HepG2 (cell line): Measurements from ENCODE around the gene BORCS5. TPM values are rescaled to one million over a fixed set of nuclear protein-coding genes. Genes with fewer than 3 reads are reported as not detected.
A peak's percentile ranks its signal among the peaks of the same experiment; 100 is the strongest.

ENCODE experiments used
- AKAP8 ChIP-seq: sonication (generic); formaldehyde crosslinking; IDR thresholded peaks from 2 replicates; pipeline ENCODE4 v1.5.1; 2020; ENCODE audit warnings: mild to moderate bottlenecking, missing genetic modification reagents
- KLF6 ChIP-seq: IDR thresholded peaks from 2 replicates; pipeline ENCODE4 v1.8.0; 2016; ENCODE audit warnings: missing biosample characterization, missing genetic modification reagents
- RAD21 ChIP-seq: fragments of 450-650 bp; formaldehyde crosslinking; IDR thresholded peaks from 2 replicates; pipeline ENCODE4 v1.5.0; 2020; ENCODE audit warnings: mild to moderate bottlenecking
- SP2 ChIP-seq: sonication (generic); formaldehyde crosslinking; IDR thresholded peaks from 2 replicates; pipeline ENCODE4 v1.5.1; 2020; ENCODE audit warnings: mild to moderate bottlenecking, missing genetic modification reagents
- ZC3H4 ChIP-seq: sonication (generic); formaldehyde crosslinking; IDR thresholded peaks from 2 replicates; pipeline ENCODE4 v1.4.0; 2020; ENCODE audit warnings: missing genetic modification reagents, borderline replicate concordance
- ZFP36 ChIP-seq: fragments of 150-350 bp; IDR thresholded peaks from 2 replicates; pipeline ENCODE4 v1.6.1; 2018; ENCODE audit warnings: borderline replicate concordance, low read length, low read depth; ENCODE audit not compliant: partially characterized antibody
- ZNF543 ChIP-seq: sonication (generic); formaldehyde crosslinking; IDR thresholded peaks from 2 replicates; pipeline ENCODE4 v1.4.0; 2020; ENCODE audit warnings: mild to moderate bottlenecking, missing genetic modification reagents
- ZNF709 ChIP-seq: sonication (generic); formaldehyde crosslinking; IDR thresholded peaks from 2 replicates; pipeline ENCODE4 v1.5.0; 2020; ENCODE audit warnings: mild to moderate bottlenecking, missing genetic modification reagents
- ZNF761 ChIP-seq: sonication (generic); formaldehyde crosslinking; conservative IDR thresholded peaks from 2 replicates; pipeline ENCODE4 v1.4.0; 2020; ENCODE audit warnings: mild to moderate bottlenecking, missing genetic modification reagents
- ZNF781 ChIP-seq: sonication (generic); formaldehyde crosslinking; IDR thresholded peaks from 2 replicates; pipeline ENCODE4 v1.5.1; 2020; ENCODE audit warnings: borderline replicate concordance, mild to moderate bottlenecking, missing genetic modification reagents; ENCODE audit errors: not compliant biosample characterization
- polyA plus RNA-seq, 8 experiments: library from polyadenylated mRNA; depleted of rRNA in 3 of 8; stranded (reverse) in 7 of 8; unstranded in 1 of 8; fragments of >200 nt; fragmentation: Illumina TruSeq in 4 of 8; extraction: Trizol in 4 of 8; gene quantifications; 2 replicates each; pipeline versions ENCODE4 v1.2.1 to v1.2.3, GENCODE V29; 2011 to 2016; ENCODE audit warnings: low read depth in 4 of 8, missing spikeins in 1 of 8, mixed read lengths in 1 of 8; ENCODE audit not compliant: insufficient read depth in 1 of 8
- total RNA-seq, 5 experiments: library from RNA; depleted of rRNA; stranded (reverse); fragments of >200 nt; fragmentation: Illumina TruSeq; extraction: Trizol; gene quantifications; 2 replicates each; pipeline ENCODE4 v1.2.3, GENCODE V29; 2016; ENCODE audit warnings: low read depth in 1 of 5
- TF ChIP-seq, protein P1 (sequence below): sonication (generic); formaldehyde crosslinking; IDR thresholded peaks from 2 replicates; pipeline ENCODE4 v1.5.0; 2020; ENCODE audit warnings: mild to moderate bottlenecking, missing genetic modification reagents
- TF ChIP-seq, protein P2 (sequence below): sonication (generic); formaldehyde crosslinking; IDR thresholded peaks from 2 replicates; pipeline ENCODE4 v1.9.0; 2021; ENCODE audit warnings: missing genetic modification reagents, mild to moderate bottlenecking, borderline replicate concordance
- TF ChIP-seq, protein P3 (sequence below): sonication (generic); formaldehyde crosslinking; IDR thresholded peaks from 2 replicates; pipeline ENCODE4 v1.5.1; 2020; ENCODE audit warnings: missing genetic modification reagents, mild to moderate bottlenecking, borderline replicate concordance
- TF ChIP-seq, protein P4 (sequence below): sonication (generic); formaldehyde crosslinking; IDR thresholded peaks from 2 replicates; pipeline ENCODE4 v1.4.0; 2020; ENCODE audit warnings: missing genetic modification reagents
- TF ChIP-seq, protein P5 (sequence below): sonication (generic); formaldehyde crosslinking; IDR thresholded peaks from 2 replicates; pipeline ENCODE4 v1.8.1; 2023; ENCODE audit warnings: mild to moderate bottlenecking, missing genetic modification reagents

BORCS5 gene
- total and polyA plus RNA-seq, 2 of the 13 experiments (the other 11 are each of a cell fraction or from before 2014, with no cell fraction given), result 3.9 to 4.7 TPM

DNA sequence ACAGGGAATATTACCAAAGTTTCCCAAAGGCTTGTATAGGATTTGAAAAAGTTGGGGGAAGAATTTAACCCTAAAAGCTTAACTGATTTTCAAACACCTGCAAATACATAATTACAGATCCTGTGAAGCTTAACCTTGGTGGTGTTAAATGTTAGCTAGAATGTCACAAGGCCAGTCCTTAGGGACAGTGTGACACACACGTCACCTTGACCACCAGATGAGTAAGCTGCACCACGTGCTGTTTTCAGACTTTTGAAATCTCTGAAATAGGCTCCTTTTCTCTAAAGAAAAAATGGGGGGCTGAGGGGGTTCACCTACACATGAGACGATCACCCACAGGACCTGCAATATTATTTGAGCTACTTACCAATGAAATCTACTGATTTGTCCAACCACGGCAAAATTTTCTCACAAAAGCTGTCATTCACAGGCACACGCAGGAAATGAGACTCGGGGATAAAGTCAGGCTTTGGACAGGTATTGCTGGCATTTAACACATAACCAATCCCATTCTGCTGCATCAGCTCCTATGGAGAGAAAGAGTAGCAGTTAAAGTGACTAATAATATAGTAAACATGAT lies 129.9 kb downstream of the BORCS5 start (continued):
- TF ChIP-seq, protein P1, sequence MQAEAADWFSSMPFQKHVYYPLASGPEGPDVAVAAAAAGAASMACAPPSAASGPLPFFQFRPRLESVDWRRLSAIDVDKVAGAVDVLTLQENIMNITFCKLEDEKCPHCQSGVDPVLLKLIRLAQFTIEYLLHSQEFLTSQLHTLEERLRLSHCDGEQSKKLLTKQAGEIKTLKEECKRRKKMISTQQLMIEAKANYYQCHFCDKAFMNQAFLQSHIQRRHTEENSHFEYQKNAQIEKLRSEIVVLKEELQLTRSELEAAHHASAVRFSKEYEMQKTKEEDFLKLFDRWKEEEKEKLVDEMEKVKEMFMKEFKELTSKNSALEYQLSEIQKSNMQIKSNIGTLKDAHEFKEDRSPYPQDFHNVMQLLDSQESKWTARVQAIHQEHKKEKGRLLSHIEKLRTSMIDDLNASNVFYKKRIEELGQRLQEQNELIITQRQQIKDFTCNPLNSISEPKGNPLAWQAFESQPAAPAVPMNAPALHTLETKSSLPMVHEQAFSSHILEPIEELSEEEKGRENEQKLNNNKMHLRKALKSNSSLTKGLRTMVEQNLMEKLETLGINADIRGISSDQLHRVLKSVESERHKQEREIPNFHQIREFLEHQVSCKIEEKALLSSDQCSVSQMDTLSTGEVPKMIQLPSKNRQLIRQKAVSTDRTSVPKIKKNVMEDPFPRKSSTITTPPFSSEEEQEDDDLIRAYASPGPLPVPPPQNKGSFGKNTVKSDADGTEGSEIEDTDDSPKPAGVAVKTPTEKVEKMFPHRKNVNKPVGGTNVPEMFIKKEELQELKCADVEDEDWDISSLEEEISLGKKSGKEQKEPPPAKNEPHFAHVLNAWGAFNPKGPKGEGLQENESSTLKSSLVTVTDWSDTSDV (CRISPR knock-in tag), result no peak
- TF ChIP-seq ZFP36 (no peak), ZNF781 (CRISPR knock-in tag) (no peak), ZNF761 (CRISPR knock-in tag) (no peak), ZC3H4 (CRISPR knock-in tag) (no peak), ZNF543 (CRISPR knock-in tag) (no peak), ZNF709 (no peak), KLF6 (no peak), SP2 (CRISPR knock-in tag) (no peak), RAD21 (0 out of 2 replicates have a peak, but pooled peaks have one; percentile 13), AKAP8 (no peak)
- TF ChIP-seq, protein P2, sequence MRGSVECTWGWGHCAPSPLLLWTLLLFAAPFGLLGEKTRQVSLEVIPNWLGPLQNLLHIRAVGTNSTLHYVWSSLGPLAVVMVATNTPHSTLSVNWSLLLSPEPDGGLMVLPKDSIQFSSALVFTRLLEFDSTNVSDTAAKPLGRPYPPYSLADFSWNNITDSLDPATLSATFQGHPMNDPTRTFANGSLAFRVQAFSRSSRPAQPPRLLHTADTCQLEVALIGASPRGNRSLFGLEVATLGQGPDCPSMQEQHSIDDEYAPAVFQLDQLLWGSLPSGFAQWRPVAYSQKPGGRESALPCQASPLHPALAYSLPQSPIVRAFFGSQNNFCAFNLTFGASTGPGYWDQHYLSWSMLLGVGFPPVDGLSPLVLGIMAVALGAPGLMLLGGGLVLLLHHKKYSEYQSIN (CRISPR knock-in tag), result no peak
- TF ChIP-seq, protein P3, sequence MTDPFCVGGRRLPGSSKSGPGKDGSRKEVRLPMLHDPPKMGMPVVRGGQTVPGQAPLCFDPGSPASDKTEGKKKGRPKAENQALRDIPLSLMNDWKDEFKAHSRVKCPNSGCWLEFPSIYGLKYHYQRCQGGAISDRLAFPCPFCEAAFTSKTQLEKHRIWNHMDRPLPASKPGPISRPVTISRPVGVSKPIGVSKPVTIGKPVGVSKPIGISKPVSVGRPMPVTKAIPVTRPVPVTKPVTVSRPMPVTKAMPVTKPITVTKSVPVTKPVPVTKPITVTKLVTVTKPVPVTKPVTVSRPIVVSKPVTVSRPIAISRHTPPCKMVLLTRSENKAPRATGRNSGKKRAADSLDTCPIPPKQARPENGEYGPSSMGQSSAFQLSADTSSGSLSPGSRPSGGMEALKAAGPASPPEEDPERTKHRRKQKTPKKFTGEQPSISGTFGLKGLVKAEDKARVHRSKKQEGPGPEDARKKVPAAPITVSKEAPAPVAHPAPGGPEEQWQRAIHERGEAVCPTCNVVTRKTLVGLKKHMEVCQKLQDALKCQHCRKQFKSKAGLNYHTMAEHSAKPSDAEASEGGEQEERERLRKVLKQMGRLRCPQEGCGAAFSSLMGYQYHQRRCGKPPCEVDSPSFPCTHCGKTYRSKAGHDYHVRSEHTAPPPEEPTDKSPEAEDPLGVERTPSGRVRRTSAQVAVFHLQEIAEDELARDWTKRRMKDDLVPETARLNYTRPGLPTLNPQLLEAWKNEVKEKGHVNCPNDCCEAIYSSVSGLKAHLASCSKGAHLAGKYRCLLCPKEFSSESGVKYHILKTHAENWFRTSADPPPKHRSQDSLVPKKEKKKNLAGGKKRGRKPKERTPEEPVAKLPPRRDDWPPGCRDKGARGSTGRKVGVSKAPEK, result no peak
- TF ChIP-seq, protein P4, sequence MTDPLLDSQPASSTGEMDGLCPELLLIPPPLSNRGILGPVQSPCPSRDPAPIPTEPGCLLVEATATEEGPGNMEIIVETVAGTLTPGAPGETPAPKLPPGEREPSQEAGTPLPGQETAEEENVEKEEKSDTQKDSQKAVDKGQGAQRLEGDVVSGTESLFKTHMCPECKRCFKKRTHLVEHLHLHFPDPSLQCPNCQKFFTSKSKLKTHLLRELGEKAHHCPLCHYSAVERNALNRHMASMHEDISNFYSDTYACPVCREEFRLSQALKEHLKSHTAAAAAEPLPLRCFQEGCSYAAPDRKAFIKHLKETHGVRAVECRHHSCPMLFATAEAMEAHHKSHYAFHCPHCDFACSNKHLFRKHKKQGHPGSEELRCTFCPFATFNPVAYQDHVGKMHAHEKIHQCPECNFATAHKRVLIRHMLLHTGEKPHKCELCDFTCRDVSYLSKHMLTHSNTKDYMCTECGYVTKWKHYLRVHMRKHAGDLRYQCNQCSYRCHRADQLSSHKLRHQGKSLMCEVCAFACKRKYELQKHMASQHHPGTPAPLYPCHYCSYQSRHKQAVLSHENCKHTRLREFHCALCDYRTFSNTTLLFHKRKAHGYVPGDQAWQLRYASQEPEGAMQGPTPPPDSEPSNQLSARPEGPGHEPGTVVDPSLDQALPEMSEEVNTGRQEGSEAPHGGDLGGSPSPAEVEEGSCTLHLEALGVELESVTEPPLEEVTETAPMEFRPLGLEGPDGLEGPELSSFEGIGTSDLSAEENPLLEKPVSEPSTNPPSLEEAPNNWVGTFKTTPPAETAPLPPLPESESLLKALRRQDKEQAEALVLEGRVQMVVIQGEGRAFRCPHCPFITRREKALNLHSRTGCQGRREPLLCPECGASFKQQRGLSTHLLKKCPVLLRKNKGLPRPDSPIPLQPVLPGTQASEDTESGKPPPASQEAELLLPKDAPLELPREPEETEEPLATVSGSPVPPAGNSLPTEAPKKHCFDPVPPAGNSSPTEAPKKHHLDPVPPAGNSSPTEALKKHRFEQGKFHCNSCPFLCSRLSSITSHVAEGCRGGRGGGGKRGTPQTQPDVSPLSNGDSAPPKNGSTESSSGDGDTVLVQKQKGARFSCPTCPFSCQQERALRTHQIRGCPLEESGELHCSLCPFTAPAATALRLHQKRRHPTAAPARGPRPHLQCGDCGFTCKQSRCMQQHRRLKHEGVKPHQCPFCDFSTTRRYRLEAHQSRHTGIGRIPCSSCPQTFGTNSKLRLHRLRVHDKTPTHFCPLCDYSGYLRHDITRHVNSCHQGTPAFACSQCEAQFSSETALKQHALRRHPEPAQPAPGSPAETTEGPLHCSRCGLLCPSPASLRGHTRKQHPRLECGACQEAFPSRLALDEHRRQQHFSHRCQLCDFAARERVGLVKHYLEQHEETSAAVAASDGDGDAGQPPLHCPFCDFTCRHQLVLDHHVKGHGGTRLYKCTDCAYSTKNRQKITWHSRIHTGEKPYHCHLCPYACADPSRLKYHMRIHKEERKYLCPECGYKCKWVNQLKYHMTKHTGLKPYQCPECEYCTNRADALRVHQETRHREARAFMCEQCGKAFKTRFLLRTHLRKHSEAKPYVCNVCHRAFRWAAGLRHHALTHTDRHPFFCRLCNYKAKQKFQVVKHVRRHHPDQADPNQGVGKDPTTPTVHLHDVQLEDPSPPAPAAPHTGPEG (CRISPR knock-in tag), result no peak
- TF ChIP-seq, protein P5, sequence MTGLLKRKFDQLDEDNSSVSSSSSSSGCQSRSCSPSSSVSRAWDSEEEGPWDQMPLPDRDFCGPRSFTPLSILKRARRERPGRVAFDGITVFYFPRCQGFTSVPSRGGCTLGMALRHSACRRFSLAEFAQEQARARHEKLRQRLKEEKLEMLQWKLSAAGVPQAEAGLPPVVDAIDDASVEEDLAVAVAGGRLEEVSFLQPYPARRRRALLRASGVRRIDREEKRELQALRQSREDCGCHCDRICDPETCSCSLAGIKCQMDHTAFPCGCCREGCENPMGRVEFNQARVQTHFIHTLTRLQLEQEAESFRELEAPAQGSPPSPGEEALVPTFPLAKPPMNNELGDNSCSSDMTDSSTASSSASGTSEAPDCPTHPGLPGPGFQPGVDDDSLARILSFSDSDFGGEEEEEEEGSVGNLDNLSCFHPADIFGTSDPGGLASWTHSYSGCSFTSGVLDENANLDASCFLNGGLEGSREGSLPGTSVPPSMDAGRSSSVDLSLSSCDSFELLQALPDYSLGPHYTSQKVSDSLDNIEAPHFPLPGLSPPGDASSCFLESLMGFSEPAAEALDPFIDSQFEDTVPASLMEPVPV (CRISPR knock-in tag), result no peak
